K562 (cell line): ENCODE results near the gene MSS51. TPM values are rescaled to one million over a fixed set of nuclear protein-coding genes. Genes with fewer than 3 reads are reported as not detected.
A peak's percentile ranks its signal among the peaks of the same experiment; 100 is the strongest.

ENCODE experiments used
- ATAC-seq: fragments of 200-7000 bp; cut with Tn5 transposase; 3 replicates; pipeline ENCODE4 v1.9.1; 2020; ENCODE audit warnings: moderate library complexity
- BruUV-seq: library from RNA; stranded (reverse); fragments of 400-500 nt; replicated peaks from 2 replicates; lab custom pipeline; 2021; lab: Mats Ljungman, UMichigan
- CTCF ChIA-PET: fragments of 300-600 bp; formaldehyde crosslinking; extraction: SDS; loops from one replicate; lab custom pipeline; 2021; ENCODE audit warnings: low intra/inter-chr PET ratio; lab: Yijun Ruan, JAX
- POLR2A ChIA-PET: fragments of 300-600, 350-650 bp; sonication (Branson Sonifier 250); formaldehyde crosslinking; extraction: SDS; loops from one replicate; lab custom pipeline; 2021; ENCODE audit warnings: antibody characterized with exemption, inconsistent platforms; lab: Yijun Ruan, JAX
- DNase-seq, 4 experiments: peaks; one replicate each; pipeline versions ENCODE4 v3.0.0 to v3.0.0-alpha.2; 2011 to 2018; ENCODE audit warnings: low spot score in 3 of 4, mixed read lengths in 3 of 4; ENCODE audit errors: extremely low read depth in 1 of 4
- FAIRE-seq: peaks from 2 replicates; lab custom pipeline; 2011; peaks lifted over from hg19 to GRCh38; lab: Jason Lieb, UNC
- H2AFZ ChIP-seq: 2 replicates; pipeline ENCODE4 v1.6.0; 2011; ENCODE audit warnings: low read depth, low read length, control low read depth, inconsistent platforms
- H3K27ac ChIP-seq: fragments of 200-600 bp; 3 replicates; pipeline ENCODE4 v1.8.0; 2011; ENCODE audit warnings: low read depth, mild to moderate bottlenecking, control low read depth, inconsistent platforms, low read length, moderate library complexity, mixed read lengths; ENCODE audit errors: extremely low read depth
- H3K27me3 ChIP-seq, 2 experiments: fragments of 300-600 bp in 1 of 2; 2 replicates in 1 of 2; 3 replicates in 1 of 2; pipeline versions ENCODE4 v1.6.0 to v1.8.0; 2011; ENCODE audit warnings: inconsistent platforms in 2 of 2, low read length in 2 of 2, mild to moderate bottlenecking in 1 of 2, mixed read lengths in 1 of 2, moderate library complexity in 1 of 2; ENCODE audit not compliant: control insufficient read depth in 2 of 2, insufficient read depth in 2 of 2
- H3K36me3 ChIP-seq: fragments of 300-600 bp; 3 replicates; pipeline ENCODE4 v1.8.0; 2011; ENCODE audit warnings: mild to moderate bottlenecking, low read length, inconsistent platforms; ENCODE audit not compliant: control insufficient read depth, insufficient read depth
- H3K4me1 ChIP-seq, 2 experiments: fragments of 200-600 bp in 1 of 2; replicated peaks in 1 of 2; 2 replicates in 1 of 2; 3 replicates in 1 of 2; pipeline versions ENCODE4 v1.5.1 to v1.8.0; 2011; ENCODE audit warnings: inconsistent platforms in 2 of 2, low read length in 2 of 2, mild to moderate bottlenecking in 1 of 2, mixed read lengths in 1 of 2, moderate library complexity in 1 of 2; ENCODE audit not compliant: control insufficient read depth in 2 of 2, insufficient read depth in 2 of 2
- H3K4me2 ChIP-seq: 2 replicates; pipeline ENCODE4 v1.6.1; 2011; ENCODE audit warnings: low read length, control low read depth, inconsistent platforms, mixed read lengths; ENCODE audit not compliant: insufficient read depth
- H3K4me3 ChIP-seq: fragments of 200-600 bp; sonication (generic), shearing (Covaris generic); 2 replicates; pipeline ENCODE4 v1.5.1; 2016; ENCODE audit warnings: control low read depth, inconsistent platforms
- H3K79me2 ChIP-seq: fragments of 200-600 bp; 3 replicates; pipeline ENCODE4 v1.8.0; 2011; ENCODE audit warnings: low read length, inconsistent platforms; ENCODE audit not compliant: control insufficient read depth, insufficient read depth
- H3K9ac ChIP-seq, 2 experiments: 2 replicates each; pipeline versions ENCODE4 v1.6.0 to v1.6.1; 2011; ENCODE audit warnings: low read depth in 2 of 2, low read length in 2 of 2, control low read depth in 1 of 2, inconsistent platforms in 1 of 2, mild to moderate bottlenecking in 1 of 2, mixed read lengths in 1 of 2; ENCODE audit not compliant: insufficient read depth in 1 of 2
- H3K9me1 ChIP-seq: one replicate; pipeline ENCODE4 v1.6.0; 2011; ENCODE audit warnings: inconsistent platforms, mild to moderate bottlenecking, low read length, moderate library complexity; ENCODE audit not compliant: control insufficient read depth, insufficient read depth
- H3K9me3 ChIP-seq: replicated peaks from 2 replicates; pipeline ENCODE4 v1.5.1; 2011; ENCODE audit warnings: low read depth, low read length, inconsistent platforms; ENCODE audit not compliant: control insufficient read depth, insufficient read depth
- H4K20me1 ChIP-seq: replicated peaks from 2 replicates; pipeline ENCODE4 v1.6.1; 2011; ENCODE audit warnings: low read length, inconsistent platforms, mixed read lengths; ENCODE audit not compliant: control insufficient read depth, insufficient read depth
- ARID3A ChIP-seq: IDR thresholded peaks from 2 replicates; pipeline ENCODE4 v1.6.1; 2012; ENCODE audit warnings: low read depth, low read length, improper control_type of control experiment, borderline replicate concordance
- DACH1 ChIP-seq: fragments of 450-650 bp; IDR thresholded peaks from 2 replicates; pipeline ENCODE4 v1.6.1; 2018; ENCODE audit not compliant: partially characterized antibody
- E2F3 ChIP-seq: fragments of 250-450 bp; sonication (Bioruptor Pico); IDR thresholded peaks from 2 replicates; pipeline ENCODE4 v1.4.0; 2020; ENCODE audit warnings: mild to moderate bottlenecking
- GTF2B ChIP-seq: IDR thresholded peaks from 2 replicates; pipeline ENCODE4 v1.6.1; 2011; ENCODE audit not compliant: insufficient read length; ENCODE audit errors: extremely low read depth
- GTF2F1 ChIP-seq: IDR thresholded peaks from 2 replicates; pipeline ENCODE4 v1.6.1; 2011; ENCODE audit warnings: low read depth, low read length, improper control_type of control experiment
- LEF1 ChIP-seq: fragments of 450-650 bp; IDR thresholded peaks from 2 replicates; pipeline ENCODE4 v1.6.1; 2016; ENCODE audit warnings: mild to moderate bottlenecking
- MAFG ChIP-seq: fragments of 450-650 bp; conservative IDR thresholded peaks from 2 replicates; pipeline ENCODE4 v1.6.1; 2016; ENCODE audit warnings: missing genetic modification characterization, missing compliant biosample characterization
- OTX1 ChIP-seq: fragments of 450-650 bp; formaldehyde crosslinking; IDR thresholded peaks from 2 replicates; pipeline ENCODE4 v1.4.0; 2022; ENCODE audit warnings: mild to moderate bottlenecking
- PREB ChIP-seq: sonication (generic); formaldehyde crosslinking; IDR thresholded peaks from 2 replicates; pipeline ENCODE4 v1.8.1; 2023; ENCODE audit warnings: mild to moderate bottlenecking, missing genetic modification reagents
- PTRF ChIP-seq: fragments of 450-650 bp; IDR thresholded peaks from 2 replicates; pipeline ENCODE4 v1.6.1; 2016; ENCODE audit warnings: mild to moderate bottlenecking, missing genetic modification characterization, missing compliant biosample characterization
- SMC3 ChIP-seq: conservative IDR thresholded peaks from 2 replicates; pipeline ENCODE4 v1.6.1; 2011; ENCODE audit warnings: low read depth, low read length, improper control_type of control experiment; ENCODE audit not compliant: insufficient read depth
- THRA ChIP-seq: fragments of 450-650 bp; IDR thresholded peaks from 2 replicates; pipeline ENCODE4 v1.6.1; 2017; ENCODE audit warnings: mild to moderate bottlenecking, moderate library complexity
- ZNF217 ChIP-seq: sonication (generic); formaldehyde crosslinking; IDR thresholded peaks from 2 replicates; pipeline ENCODE4 v1.8.0; 2022; ENCODE audit warnings: mild to moderate bottlenecking, missing genetic modification reagents
- ZNF408 ChIP-seq: fragments of 250-450 bp; sonication (Bioruptor Pico); IDR thresholded peaks from 2 replicates; pipeline ENCODE4 v1.4.0; 2020; ENCODE audit warnings: low read depth, mild to moderate bottlenecking, moderate library complexity
- WGBS: fragments of 100-300 bp; shearing (Covaris generic); methylation state at CpG from one replicate; pipeline ENCODE4 v1.1.6; 2016; ENCODE audit warnings: low coverage, mixed read lengths; ENCODE audit not compliant: insufficient coverage; ENCODE audit errors: missing lambda C conversion rate; 5-methylcytosine and 5-hydroxymethylcytosine counted together
- in situ Hi-C: fragments of 300-500 bp; cut with MboI; formaldehyde crosslinking; loops from 4 replicates; pipeline ENCODE4 v1.15.0; 2018; ENCODE audit warnings: inconsistent platforms, mixed read lengths
- intact Hi-C: fragments of 100-400 bp; cut with micrococcal nuclease; formaldehyde crosslinking; loops from 2 replicates; pipeline ENCODE4 v1.14.2; 2022
- polyA plus RNA-seq, 8 experiments: library from polyadenylated mRNA; depleted of rRNA in 4 of 8; stranded (reverse) in 5 of 8; unstranded in 3 of 8; fragments of >200 nt; fragmentation: Nextera tagmentation in 2 of 8; fragmentation: Illumina TruSeq in 1 of 8; extraction: Ambion mirVana in 2 of 8; extraction: Trizol in 1 of 8; gene quantifications; 2 replicates each; pipeline versions ENCODE4 v1.2.1 to v1.2.3, GENCODE V29; 2011 to 2014; ENCODE audit warnings: inconsistent platforms in 1 of 8, missing spikeins in 1 of 8
- total RNA-seq, 7 experiments: library from RNA; depleted of rRNA in 6 of 7; stranded (reverse); fragments of >200 nt in 6 of 7; fragmentation: Illumina TruSeq in 2 of 7; extraction: Trizol in 2 of 7; gene quantifications; 2 replicates each; pipeline versions ENCODE4 v1.2.1 to v1.2.3, GENCODE V29; 2011 to 2021; ENCODE audit warnings: low replicate concordance in 1 of 7

The MSS51 gene
- total and polyA plus RNA-seq, 9 of the 15 experiments (the other 6 are each of a cell fraction or from before 2014, with no cell fraction given): 0.28 to 1.8 (median 1.2) TPM

- TF ChIP-seq DACH1: no peak
- TF ChIP-seq E2F3 (CRISPR knock-in tag): no peak
- no peak for TF ChIP-seq GTF2F1
- no peak for TF ChIP-seq PREB
- no peak for TF ChIP-seq LEF1
- TF ChIP-seq PTRF: no peak
These were observed 46.8 kb upstream of the MSS51 start (continued) for GRCh38 chr10:73480158-73480557.

GRCh38 chr10:73478636-73479035 lies 45.3 kb upstream of the MSS51 start:
- Histone ChIP-seq H3K9me1 (no peaks in the 10 kb centered on the region), H3K4me2 (no peak overlapping the region), H3K9me3 (no peaks in the 10 kb centered on the region), H2AFZ (no peak overlapping the region), H3K36me3 (peaks cover 53% of the 10 kb centered on the region), H3K27ac (no peak overlapping the region), H3K4me3 (no peak overlapping the region), H3K27me3 (no peaks in the 10 kb centered on the region), H3K79me2 (peaks cover 7% of the 10 kb centered on the region; the same call in 1 of the 3 replicates), H3K9ac (no peak overlapping the region), H3K4me1 (no peaks in the 10 kb centered on the region), H4K20me1 (no peaks in the 10 kb centered on the region)
- in situ Hi-C loops: no loop called here
- intact Hi-C loops: no loop called here
- TF ChIP-seq MAFG (no peak), OTX1 (no peak), ZNF408 (no peak), GTF2B (no peak), ARID3A (no peak), THRA (no peak), ZNF217 (CRISPR knock-in tag) (no peak), SMC3 (no peak)
- CTCF ChIA-PET: no interaction called here
- FAIRE-seq (peak; percentile 52), ATAC-seq (no peak), DNase-seq (no peak)
- POLR2A ChIA-PET: interaction anchor here (1.0 kb wide), 1 partner anchor 17 kb away, joined by 4 read pairs; the partner anchor contains the start of gene PPP3CB
- no TSS peak for BruUV-seq
- 53% methylated on average over 3 of the region's 3 CpGs for WGBS
